GM23338 (cell line): ENCODE results near the gene RAPGEF3. TPM values are rescaled to one million over a fixed set of nuclear protein-coding genes. Genes with fewer than 3 reads are reported as not detected.

Source experiments
- ATAC-seq: fragments of 200-7000 bp; cut with Tn5 transposase; 3 replicates; pipeline ENCODE4 v1.9.1; 2020
- DNase-seq: peaks from one replicate; pipeline ENCODE4 v3.0.0-alpha.2; 2015; ENCODE audit warnings: low spot score
- H2AFZ ChIP-seq: fragments of 200-600 bp; sonication (generic); 2 replicates; pipeline ENCODE4 v1.8.0; 2016; ENCODE audit warnings: antibody characterized with exemption, mild to moderate bottlenecking, moderate library complexity
- H3F3A ChIP-seq: fragments of 200-600 bp; sonication (generic); replicated peaks from 2 replicates; pipeline ENCODE4 v1.8.0; 2017; ENCODE audit warnings: antibody characterized with exemption, mixed run types, low read depth
- H3K27ac ChIP-seq: fragments of 200-600 bp; sonication (generic); 2 replicates; pipeline ENCODE4 v1.6.1; 2016; ENCODE audit warnings: low read depth
- H3K27me3 ChIP-seq: fragments of 200-600 bp; sonication (generic); 2 replicates; pipeline ENCODE4 v1.8.0; 2016; ENCODE audit warnings: mild to moderate bottlenecking, mixed run types, moderate library complexity; ENCODE audit not compliant: insufficient read depth
- H3K36me3 ChIP-seq: fragments of 200-600 bp; sonication (generic); 2 replicates; pipeline ENCODE4 v1.8.0; 2016; ENCODE audit warnings: mild to moderate bottlenecking; ENCODE audit not compliant: insufficient read depth
- H3K4me1 ChIP-seq: fragments of 200-600 bp; sonication (generic); 2 replicates; pipeline ENCODE4 v1.8.0; 2016; ENCODE audit warnings: mild to moderate bottlenecking, moderate library complexity; ENCODE audit not compliant: insufficient read depth
- H3K4me2 ChIP-seq: fragments of 200-600 bp; sonication (generic); 2 replicates; pipeline ENCODE4 v1.7.1; 2017; ENCODE audit warnings: mixed run types
- H3K4me3 ChIP-seq: fragments of 200-600 bp; sonication (generic); 2 replicates; pipeline ENCODE4 v1.6.1; 2016; ENCODE audit warnings: mixed run types
- H3K79me2 ChIP-seq: fragments of 200-600 bp; sonication (generic); replicated peaks from 2 replicates; pipeline ENCODE4 v1.8.0; 2017; ENCODE audit warnings: mild to moderate bottlenecking; ENCODE audit not compliant: insufficient read depth
- H3K9me2 ChIP-seq: fragments of 200-600 bp; sonication (generic); 2 replicates; pipeline ENCODE4 v1.8.0; 2017; ENCODE audit not compliant: insufficient read depth
- H4K20me1 ChIP-seq: fragments of 200-600 bp; sonication (generic); replicated peaks from 2 replicates; pipeline ENCODE4 v1.8.0; 2017; ENCODE audit warnings: mild to moderate bottlenecking; ENCODE audit not compliant: insufficient read depth
- H3K27ac Mint-ChIP-seq: 2 replicates; pipeline ENCODE4 v1.8.0; 2020; ENCODE audit warnings: inconsistent platforms, mild to moderate bottlenecking, moderate library complexity, mixed read lengths
- H3K27me3 Mint-ChIP-seq: 3 replicates; pipeline ENCODE4 v1.8.0; 2022; ENCODE audit warnings: low read depth, mild to moderate bottlenecking, moderate library complexity, mixed read lengths, inconsistent platforms; ENCODE audit not compliant: insufficient read depth, poor library complexity
- H3K36me3 Mint-ChIP-seq: 3 replicates; pipeline ENCODE4 v1.8.0; 2021; ENCODE audit warnings: low read depth, mild to moderate bottlenecking, inconsistent platforms, moderate library complexity, mixed read lengths
- H3K4me1 Mint-ChIP-seq: 3 replicates; pipeline ENCODE4 v1.8.0; 2020; ENCODE audit warnings: mild to moderate bottlenecking, inconsistent platforms, mixed read lengths
- H3K4me3 Mint-ChIP-seq: 3 replicates; pipeline ENCODE4 v1.8.0; 2021; ENCODE audit warnings: moderate library complexity, mild to moderate bottlenecking, inconsistent platforms, mixed read lengths
- H3K9me3 Mint-ChIP-seq: 3 replicates; pipeline ENCODE4 v1.8.0; 2020; ENCODE audit warnings: moderate library complexity, mild to moderate bottlenecking, inconsistent platforms, mixed read lengths
- CTCF ChIP-seq, 2 experiments: fragments of 200-600 bp in 1 of 2; sonication (generic) in 1 of 2; conservative IDR thresholded peaks; 2 replicates each; pipeline versions ENCODE4 v1.5.1 to v1.6.1; 2016 to 2017; ENCODE audit warnings: antibody characterized with exemption in 2 of 2, low read depth in 2 of 2, mild to moderate bottlenecking in 2 of 2, moderate library complexity in 1 of 2
- NANOG ChIP-seq: IDR thresholded peaks from 2 replicates; pipeline ENCODE4 v1.6.1; 2016; ENCODE audit warnings: antibody characterized with exemption, borderline replicate concordance
- REST ChIP-seq: IDR thresholded peaks from one replicate; pipeline ENCODE4 v1.6.1; 2018; ENCODE audit warnings: antibody characterized with exemption; ENCODE audit not compliant: unreplicated experiment
- ZNF114 ChIP-seq: fragments of 250-450 bp; sonication (Bioruptor Pico); IDR thresholded peaks from 2 replicates; pipeline ENCODE4 v1.5.0; 2020; ENCODE audit warnings: mild to moderate bottlenecking, moderate library complexity
- ZNF331 ChIP-seq: fragments of 250-450 bp; sonication (Bioruptor Pico); IDR thresholded peaks from 2 replicates; pipeline ENCODE4 v1.5.0; 2020; ENCODE audit warnings: low read depth, mild to moderate bottlenecking, moderate library complexity
- ZNF462 ChIP-seq: fragments of 250-450 bp; sonication (Bioruptor Pico); IDR thresholded peaks from 2 replicates; pipeline ENCODE4 v1.5.0; 2020; ENCODE audit warnings: mild to moderate bottlenecking, moderate library complexity
- polyA plus RNA-seq: library from polyadenylated mRNA; unstranded; fragments of >200 nt; fragmentation: Nextera tagmentation; extraction: Ambion mirVana; gene quantifications from 2 replicates; pipeline ENCODE4 v1.2.1, GENCODE V29; 2016
- total RNA-seq: library from RNA; depleted of rRNA; stranded (reverse); fragments of >200 nt; shearing (Covaris generic); gene quantifications from 2 replicates; pipeline ENCODE4 v1.2.3, GENCODE V29; 2014

Gene RAPGEF3
- total and polyA plus RNA-seq, 2 experiments from 2014 or later = 2.3 to 11.8 TPM

GRCh38 chr12:47687636-47688035, 71.0 kb downstream of the RAPGEF3 start (continued):
- TF ChIP-seq ZNF462 (no peak), ZNF331 (CRISPR knock-in tag) (no peak), ZNF114 (no peak), REST (no peak)

GRCh38 chr12:47686645-47687240, 71.9 kb downstream of the RAPGEF3 start:
- no peaks in the 10 kb centered on the region for H3K9me3 Mint-ChIP-seq
- Histone ChIP-seq H3F3A (no peaks in the 10 kb centered on the region), H3K4me2 (no peak overlapping the region), H3K9me2 (no peaks in the 10 kb centered on the region), H4K20me1 (no peaks in the 10 kb centered on the region; the same call in 1 of the 2 replicates), H3K4me3 (no peak overlapping the region), H2AFZ (no peak overlapping the region), H3K27me3 (no peaks in the 10 kb centered on the region), H3K79me2 (no peaks in the 10 kb centered on the region), H3K4me1 (0 out of 2 replicates have a peak, but pooled peaks cover 6% of the 10 kb centered on the region), H3K36me3 (peaks cover 14% of the 10 kb centered on the region; the same call in 1 of the 2 replicates), H3K27ac (no peak overlapping the region)
- H3K36me3 Mint-ChIP-seq = peaks cover 13% of the 10 kb centered on the region
- DNase-seq (peak; percentile 49), ATAC-seq (no peak)
- H3K4me1 Mint-ChIP-seq = peaks cover 6% of the 10 kb centered on the region; the same call in 2 of the 3 replicates
- peaks cover 2% of the 10 kb centered on the region for H3K27me3 Mint-ChIP-seq
- no peak overlapping the region for H3K4me3 Mint-ChIP-seq
- peak; percentile 71 to 78 for TF ChIP-seq CTCF (conservative IDR thresholded peaks at IDR 0.05; ENCODE audit: low read depth in 2 of 2)
- TF ChIP-seq NANOG = no peak
- no peak overlapping the region for H3K27ac Mint-ChIP-seq
